Endometrial microvascular endothelial cells (primary cell): Measurements from ENCODE around the gene AKAP11. TPM values are rescaled to one million over a fixed set of nuclear protein-coding genes. Genes with fewer than 3 reads are reported as not detected.
"Not testable (repeated sequence)": the region's sequence is repeated elsewhere in the genome, so short reads cannot be mapped to it uniquely, and the experiment has no call there.

Experiments used
- in situ Hi-C: cut with HindIII; loops from 2 replicates; pipeline ENCODE4 v1.10.0; 2017; ENCODE audit warnings: low sequenced_read_pairs, low pct_unique_long_range_greater_than_20kb; ENCODE audit errors: inconsistent ontology term
- total RNA-seq: library from RNA; depleted of rRNA; stranded (reverse); fragments of >200 nt; gene quantifications from one replicate; pipeline ENCODE4 v1.2.3, GENCODE V29; 2015; ENCODE audit errors: inconsistent ontology term

Gene AKAP11, protein sequence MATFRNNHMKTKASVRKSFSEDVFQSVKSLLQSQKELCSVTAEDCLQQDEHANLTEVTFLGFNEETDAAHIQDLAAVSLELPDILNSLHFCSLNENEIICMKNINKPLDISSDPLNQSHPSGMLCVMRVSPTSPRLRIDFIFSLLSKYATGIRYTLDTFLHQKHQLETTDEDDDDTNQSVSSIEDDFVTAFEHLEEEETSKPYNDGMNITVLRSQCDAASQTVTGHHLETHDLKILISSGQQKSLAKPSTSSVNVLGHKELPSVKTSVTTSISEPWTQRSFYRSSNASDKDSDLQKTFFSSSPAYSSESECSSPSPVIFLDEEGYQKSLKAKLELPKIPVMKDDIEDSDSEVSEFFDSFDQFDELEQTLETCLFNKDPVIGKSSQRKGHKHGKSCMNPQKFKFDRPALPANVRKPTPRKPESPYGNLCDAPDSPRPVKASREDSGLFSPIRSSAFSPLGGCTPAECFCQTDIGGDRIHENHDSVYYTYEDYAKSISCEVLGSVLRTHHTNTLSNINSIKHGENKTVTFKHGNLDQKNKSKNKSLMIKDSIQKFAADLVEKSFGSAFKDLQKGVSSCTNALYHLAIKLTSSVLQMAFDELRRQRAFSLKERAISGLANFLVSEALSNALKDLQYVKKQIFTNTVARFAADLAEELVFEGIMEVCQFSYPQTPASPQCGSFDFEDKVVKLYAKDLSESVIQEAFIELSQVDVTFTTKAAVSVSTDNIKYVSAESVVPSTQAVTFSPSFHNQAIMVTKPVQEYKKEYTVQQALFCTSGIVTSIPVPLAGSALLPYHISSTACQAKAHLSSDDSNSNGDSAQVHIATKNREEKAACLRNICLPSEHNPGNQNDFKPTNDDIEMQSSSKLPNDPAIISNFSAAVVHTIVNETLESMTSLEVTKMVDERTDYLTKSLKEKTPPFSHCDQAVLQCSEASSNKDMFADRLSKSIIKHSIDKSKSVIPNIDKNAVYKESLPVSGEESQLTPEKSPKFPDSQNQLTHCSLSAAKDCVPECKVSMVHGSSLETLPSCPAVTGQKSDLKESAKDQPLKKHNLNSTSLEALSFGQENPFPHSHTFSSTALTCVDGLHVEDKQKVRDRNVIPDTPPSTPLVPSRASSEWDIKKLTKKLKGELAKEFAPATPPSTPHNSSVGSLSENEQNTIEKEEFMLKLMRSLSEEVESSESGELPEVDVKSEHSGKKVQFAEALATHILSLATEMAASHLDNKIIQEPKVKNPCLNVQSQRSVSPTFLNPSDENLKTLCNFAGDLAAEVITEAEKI (N-terminal part only)
- total RNA-seq = 18.1 TPM

DNA sequence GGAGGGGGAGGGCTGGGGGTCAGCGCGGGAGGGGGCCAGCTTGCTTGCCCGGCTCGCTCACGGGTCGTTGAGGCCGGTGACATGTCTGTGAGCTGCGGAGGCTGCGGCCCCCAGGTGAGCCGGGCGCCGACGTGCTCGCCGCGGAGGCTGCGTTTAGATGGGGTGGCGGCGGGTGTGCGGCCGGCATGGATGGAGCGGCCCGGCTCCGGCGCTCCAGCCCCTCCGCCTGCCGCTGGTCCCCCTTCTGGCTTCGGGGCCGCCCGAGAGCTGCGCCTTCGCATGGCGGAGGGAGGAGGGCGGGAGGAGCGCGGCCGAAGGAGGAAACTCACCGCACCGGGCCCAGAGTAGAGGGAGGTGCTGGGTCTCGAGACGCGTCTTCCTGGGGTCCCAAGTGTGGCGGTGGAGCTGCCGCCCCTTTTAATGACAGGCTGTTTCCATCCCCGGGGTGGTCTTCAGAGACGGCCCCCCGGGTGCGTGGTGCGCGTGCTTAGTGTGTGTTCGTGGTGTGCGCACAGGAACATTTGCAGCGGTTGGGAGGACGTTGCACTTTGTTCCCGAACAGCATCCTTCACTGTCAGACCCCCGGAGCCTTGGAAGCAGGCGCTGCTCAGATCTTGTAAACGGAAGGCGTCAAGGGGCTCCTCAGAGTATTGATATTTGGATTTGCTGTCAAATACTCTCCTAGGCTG, at the start of gene AKAP11:
TSS of gene AKAP11 (plus strand) at position 38 of the 689 bp plus-strand sequence. CDS start 14,197 bp downstream, outside the sequence.
- in situ Hi-C loops = no loop called here

DNA sequence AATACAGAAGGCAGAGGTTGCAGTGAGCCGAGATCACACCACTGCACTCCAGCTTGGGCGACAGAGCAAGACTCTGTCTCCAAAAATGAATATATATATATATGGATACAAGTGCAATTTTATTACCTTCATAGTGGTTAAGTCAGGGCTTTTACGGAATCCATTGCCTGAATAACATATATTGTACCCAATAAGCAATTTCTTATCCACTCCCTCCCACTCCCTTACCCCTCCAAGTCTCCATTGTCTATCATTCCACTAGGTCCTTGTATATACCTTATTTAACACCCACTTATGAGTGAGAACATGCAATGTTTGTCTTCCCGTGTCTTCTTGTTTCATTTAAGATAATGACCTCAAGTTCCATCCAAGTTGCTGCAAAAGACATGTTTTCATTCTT, 48.3 kb upstream of the AKAP11 start:
- in situ Hi-C loops = no loop called here

DNA sequence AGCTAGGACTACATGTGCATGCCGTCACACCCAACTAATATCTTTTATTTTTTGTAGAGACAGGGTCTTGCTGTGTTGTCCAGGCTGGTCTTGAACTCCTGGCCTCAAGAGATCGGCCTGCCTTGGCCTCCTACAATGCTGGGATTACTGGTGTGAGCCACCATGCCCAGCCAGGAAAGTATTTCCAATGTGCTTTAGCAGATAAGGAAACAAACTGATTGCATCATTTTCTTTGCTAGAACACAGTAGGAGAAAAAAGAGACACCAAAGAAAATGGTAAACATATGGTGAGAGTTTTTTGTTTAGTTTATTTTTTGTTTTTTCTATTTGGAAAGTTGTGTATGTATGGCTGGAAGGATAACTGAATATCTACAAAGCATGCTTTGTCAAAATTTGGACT, 46.9 kb upstream of the AKAP11 start:
- in situ Hi-C loops = no loop called here

DNA sequence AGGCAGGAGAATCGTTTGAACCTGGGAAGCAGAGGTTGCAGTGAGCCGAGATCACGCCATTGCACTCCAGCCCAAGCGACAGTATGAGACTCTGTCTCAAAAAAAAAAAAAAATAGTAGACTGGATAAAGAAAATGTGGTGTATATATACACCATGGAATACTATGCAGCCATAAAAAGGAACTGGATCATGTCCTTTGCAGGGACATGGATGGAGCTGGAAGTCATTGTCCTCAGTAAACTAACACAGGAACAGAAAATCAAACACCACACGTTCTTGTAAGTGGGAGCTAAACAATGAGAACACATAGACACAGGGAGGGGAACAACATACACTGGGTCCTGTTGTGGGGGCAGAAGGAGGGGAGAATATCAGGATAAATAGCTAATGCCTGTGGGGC, 45.2 kb upstream of the AKAP11 start:
- in situ Hi-C loops = not testable (repeated sequence)

DNA sequence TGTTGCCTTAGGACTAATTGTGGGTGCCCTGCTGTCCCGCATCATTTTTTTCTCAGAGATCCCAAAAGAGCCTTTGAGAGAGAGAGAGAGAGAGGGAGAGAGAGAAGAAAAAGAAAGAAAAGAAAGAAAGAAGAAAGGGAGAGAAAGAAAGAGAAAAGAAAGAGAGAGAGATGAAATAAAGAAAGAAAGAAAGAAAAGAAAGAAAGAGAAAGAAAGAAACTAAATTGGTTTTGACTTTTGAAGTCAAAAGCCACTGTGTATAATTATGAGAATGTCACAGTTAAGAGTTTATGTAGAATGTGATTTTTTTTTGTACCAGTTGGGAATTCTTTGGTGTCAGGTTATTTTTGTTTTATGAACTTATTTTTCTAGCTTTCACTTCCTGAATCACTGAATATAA, 43.4 kb upstream of the AKAP11 start:
- in situ Hi-C loops = no loop called here

DNA sequence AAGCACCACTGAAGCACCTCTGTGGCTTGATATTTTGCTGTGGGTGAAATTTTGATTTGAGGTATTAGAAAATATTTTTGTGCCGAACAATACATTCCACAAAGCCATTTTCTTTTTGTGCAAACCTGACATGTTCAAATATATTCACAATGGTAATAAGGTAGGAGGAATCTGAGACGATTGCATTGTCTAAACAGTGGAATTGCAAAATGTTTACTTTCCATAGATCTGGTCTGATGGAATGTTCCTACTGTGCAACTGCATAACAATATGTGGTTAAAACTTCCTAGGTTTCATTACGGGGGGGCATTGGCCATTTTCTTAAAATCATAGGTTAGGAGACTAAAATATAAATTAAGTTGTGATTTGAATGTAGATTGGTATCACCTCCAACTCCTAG, 42.7 kb upstream of the AKAP11 start:
- in situ Hi-C loops = no loop called here

DNA sequence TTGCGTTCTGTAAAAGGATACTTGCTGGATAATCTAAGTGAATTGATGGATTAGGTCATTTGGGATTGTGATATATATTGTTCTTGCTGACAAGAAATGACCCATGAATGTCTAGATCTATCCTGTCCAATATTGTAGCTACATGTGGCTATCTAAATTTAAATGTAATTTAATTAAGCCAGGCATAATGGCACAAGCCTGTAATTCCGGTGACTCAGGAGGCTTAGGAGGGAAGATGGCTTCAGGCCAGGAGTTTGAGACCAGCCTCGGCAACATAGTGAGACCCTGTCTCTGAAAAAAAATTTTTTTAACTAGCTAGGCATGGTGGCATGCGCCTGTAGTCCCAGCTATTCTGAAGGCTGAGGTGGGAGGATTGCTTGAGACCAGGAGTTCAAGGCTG, 39.3 kb upstream of the AKAP11 start:
- in situ Hi-C loops = no loop called here

DNA sequence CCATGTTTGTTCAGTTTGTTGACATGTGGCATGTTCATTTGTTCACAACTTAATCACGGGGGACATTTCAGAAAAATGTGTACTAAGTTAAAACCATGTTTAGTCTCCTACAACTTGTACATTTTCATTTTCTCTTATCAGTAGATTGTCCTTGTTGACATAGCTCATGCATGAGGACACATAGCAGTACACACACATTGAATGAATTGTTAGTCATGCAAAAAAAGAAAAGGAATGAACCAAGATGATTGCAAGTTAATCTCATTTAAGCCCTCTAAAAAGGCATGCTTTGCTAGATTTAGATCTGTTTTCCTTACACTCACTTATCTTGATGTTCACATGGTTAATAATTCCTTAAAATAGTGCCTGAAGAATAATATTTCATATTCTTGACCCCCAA, 38.2 kb upstream of the AKAP11 start:
- in situ Hi-C loops = no loop called here

DNA sequence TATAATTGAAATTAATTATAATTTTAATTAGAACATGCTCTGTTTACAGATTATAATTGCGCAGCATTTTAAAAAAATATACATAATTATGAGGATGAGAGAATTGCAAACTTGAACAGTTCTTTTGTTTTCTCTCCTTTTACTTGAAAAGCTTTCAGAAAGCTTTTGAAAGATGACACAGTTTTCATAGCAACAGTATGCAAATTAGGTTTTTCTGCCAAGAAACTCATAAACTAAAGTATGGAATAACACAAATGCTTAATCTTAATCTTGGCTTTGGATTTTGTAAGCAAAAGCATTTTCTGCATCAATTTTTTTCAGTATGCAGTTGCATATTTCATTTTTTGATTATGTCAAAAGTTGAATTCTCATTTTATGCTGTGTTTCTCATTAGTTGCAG, 32.8 kb upstream of the AKAP11 start:
- in situ Hi-C loops = no loop called here

DNA sequence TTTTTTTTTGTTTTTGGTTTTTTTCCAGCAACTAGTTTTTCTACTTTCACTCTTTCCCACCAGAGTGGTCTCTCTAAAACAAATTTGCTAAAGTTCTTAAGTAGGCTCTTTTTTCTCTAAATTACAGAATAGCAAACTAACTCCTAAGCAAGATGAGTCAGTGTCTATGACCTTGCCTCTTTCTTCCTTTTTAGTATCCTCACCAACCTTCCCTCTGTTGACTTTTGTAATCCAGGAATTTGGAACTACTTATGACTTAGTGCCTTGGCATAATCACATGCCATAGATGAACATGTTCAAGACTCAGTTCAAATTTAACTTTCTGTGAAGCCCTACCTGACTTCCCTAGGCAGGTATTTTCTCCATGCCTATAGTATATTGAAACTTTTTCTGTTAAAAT, 32.3 kb upstream of the AKAP11 start:
- in situ Hi-C loops = no loop called here

DNA sequence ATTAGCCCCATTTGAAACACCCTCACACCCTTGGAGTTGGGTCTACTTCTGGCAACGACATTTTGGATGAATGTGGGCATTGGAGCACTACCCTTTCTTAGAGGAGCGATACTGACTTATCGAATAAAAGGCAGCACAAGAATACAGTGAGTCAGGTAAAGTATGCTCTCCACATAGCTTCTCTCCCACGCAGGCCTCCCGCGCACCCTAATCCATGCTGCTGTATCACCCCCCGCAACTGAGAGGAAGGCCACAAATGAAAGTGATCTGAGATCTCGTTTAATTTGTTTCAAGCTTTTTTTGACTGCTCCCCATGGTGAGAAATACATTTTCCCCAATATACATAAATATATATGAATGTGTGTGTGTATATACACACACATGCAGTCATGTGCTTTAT, 25.4 kb upstream of the AKAP11 start:
- in situ Hi-C loops = no loop called here

DNA sequence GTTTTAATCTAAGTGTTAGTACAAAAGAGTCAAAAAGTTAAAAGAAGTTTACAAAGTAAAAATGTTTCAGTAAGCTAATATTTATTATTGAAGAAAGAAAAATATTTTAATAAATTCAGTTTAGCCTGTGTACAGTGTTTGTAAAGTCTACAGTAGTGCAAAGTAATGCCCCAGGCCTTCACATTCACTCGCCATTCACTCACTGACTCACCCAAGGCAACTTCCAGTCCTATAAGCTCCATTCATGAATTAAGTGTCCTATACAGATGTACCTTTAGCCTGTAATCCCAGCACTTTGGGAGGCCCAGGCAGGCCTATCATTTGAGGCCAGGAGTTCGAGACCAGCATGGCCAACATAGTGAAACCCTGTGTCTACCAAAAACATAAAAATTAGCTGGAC, 24.1 kb upstream of the AKAP11 start:
- in situ Hi-C loops = no loop called here

DNA sequence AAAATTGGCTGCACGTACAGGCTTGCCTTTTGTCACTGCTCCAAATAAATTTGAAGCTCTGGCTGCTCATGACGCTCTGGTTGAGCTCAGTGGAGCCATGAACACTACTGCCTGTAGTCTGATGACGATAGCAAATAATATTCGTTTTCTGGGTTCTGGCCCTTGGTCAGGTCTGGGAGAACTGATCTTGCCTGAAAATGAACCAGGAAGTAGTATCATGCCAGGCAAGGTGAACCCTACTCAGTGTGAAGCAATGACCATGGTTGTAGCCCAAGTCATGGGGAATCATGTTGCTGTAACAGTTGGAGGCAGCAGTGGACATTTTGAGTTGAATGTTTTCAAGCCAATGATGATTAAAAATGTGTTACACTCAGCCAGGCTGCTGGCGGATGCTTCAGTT, 16.1 kb upstream of the AKAP11 start:
- in situ Hi-C loops = no loop called here

DNA sequence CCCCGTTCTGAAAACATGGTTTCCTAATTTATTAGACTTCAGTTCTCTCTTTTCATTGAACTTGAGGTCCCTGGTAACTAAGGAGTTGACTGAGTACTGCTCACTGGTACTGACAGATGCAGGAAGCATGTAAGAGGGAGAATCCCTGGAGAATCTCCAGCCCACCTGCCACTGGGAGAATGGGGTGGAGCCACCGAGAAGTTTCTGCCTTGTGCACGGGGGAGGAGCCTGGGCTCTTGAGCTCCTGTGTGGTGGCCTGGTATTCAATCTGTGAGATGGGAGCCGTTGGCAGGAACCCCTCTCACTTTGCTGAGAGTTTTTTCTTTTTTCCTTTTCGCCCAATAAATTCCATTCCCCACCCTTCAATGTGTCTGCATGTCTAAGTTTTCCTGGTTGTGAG, 13.2 kb upstream of the AKAP11 start:
- in situ Hi-C loops = no loop called here

DNA sequence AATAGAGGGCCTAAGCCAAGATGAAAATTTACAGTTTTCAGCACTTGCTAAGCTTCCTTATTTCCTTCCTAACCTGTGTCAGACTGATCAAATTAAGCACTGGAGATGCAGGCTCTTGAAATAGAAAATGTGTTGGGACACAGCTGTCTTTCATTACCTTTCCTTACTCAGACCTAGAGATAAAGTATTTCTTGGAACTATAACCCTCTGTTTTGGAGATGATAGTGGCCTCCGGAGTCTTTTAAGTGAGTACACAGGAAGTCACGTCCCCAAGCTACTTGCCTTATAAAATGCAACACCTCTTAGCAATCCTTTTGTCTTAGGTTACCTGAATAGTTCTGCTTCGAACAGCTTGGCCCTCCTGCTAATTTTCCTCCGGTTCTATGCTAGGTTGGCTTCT, 12.4 kb upstream of the AKAP11 start:
- in situ Hi-C loops = no loop called here

DNA sequence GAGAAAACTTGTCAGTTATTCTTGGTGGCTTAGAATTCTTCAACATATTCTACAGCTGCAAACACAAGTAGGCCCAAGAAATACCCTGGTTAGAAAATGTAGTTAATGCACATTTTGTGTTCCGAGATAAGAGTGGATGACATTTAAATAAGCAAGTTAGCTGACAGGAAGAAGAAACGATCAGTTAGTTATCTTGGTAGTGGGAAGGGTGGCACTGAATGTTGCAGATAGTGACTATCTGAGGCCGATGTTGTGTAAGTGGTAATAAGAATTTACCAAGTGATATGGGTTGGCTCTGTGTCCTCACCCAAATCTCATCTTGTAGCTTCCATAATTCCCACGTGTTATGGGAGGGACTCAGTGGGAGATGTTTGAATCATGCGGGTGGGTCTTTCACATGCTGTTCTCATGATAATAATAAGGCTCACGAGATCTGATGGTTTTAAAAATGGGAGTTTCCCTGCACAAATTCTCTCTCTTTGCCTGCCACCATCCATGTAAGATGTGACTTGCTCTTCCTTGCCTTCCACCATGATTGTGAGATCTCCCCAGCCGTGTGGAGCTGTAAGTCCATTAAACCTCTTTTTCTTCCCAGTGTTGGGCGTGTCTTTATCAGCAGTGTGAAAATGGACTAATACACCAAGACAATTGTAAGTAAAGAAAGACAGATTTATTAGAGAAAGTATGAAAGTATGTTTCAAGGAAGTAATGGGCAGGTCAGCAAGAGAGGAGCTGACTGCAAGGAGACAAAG, 10.9 kb upstream of the AKAP11 start:
- in situ Hi-C loops = no loop called here

DNA sequence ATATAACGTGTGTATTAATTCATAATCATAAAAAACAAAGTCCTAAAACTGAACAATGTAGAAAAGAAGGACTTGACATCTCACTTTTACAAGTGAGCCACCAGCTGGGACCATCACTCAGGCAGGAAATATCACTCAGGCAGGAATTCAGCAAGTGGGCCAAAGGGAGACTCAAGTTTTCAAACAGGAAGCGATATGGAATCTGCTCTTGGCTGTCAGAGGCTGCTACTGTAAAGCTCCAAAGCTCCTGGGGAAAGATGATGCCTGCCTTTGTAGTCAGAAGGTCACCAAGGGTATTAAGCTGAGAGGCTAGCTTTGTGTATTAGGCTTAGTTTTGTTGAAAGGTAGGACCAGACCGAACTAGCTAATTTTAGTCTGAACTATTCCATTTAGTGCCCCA, 5.5 kb upstream of the AKAP11 start:
- in situ Hi-C loops = no loop called here

DNA sequence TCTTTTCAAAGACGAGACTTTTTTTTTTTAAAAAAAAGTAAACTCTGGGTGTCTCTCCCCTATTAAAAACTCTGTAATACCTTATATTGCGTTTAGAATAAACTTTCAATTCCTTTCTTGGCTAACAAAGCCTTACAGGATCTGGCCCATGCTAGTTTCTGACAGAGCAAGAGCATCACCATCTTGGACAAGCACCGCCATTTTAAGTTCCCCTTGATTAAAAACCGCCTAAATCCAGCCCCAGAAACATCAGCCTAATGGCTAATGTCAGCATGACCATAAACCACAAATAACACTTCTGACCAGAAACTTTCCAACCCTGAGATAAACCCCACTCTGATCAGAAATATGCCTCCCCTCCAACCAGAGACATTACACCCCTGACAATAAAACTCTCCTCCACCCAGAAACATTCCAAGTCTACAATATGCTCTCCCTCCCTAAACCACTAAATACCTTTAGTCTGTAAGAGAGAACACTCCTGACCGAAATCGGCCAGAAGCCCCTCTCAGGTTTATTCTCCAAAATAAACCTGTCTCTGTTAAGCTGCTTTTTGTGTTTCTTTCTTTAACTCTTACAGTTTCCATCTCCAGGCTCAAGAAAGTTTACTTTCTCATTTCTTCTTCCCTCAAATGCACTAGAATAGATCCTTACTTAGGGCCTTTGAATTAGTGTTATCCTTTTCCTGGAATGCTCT, 1.6 kb upstream of the AKAP11 start:
- in situ Hi-C loops = no loop called here
